Smooth muscle cell (in vitro differentiated cells): ENCODE results near the gene FRRS1L. TPM values are rescaled to one million over a fixed set of nuclear protein-coding genes. Genes with fewer than 3 reads are reported as not detected.

Experiments
- DNase-seq: peaks from one replicate; lab custom pipeline; 2025; ENCODE audit not compliant: unreplicated experiment; lab: John Stamatoyannopoulos, UW
- H2AFZ ChIP-seq: fragments of 200-600 bp; sonication (generic); 2 replicates; pipeline ENCODE4 v1.6.0; 2016; ENCODE audit warnings: antibody characterized with exemption, low read depth, mild to moderate bottlenecking
- H3F3A ChIP-seq: fragments of 200-600 bp; sonication (generic); 2 replicates; pipeline ENCODE4 v1.6.0; 2017; ENCODE audit warnings: antibody characterized with exemption, low read depth
- H3K27ac ChIP-seq: fragments of 200-600 bp; sonication (generic); 2 replicates; pipeline ENCODE4 v1.5.1; 2016; ENCODE audit warnings: low read depth, mild to moderate bottlenecking
- H3K27me3 ChIP-seq: fragments of 200-600 bp; sonication (generic); 2 replicates; pipeline ENCODE4 v1.6.1; 2016; ENCODE audit warnings: low read depth, mild to moderate bottlenecking
- H3K36me3 ChIP-seq: fragments of 200-600 bp; sonication (generic); 2 replicates; pipeline ENCODE4 v1.5.1; 2016; ENCODE audit warnings: low read depth
- H3K4me1 ChIP-seq: fragments of 200-600 bp; sonication (generic); 2 replicates; pipeline ENCODE4 v1.5.1; 2016; ENCODE audit warnings: low read depth
- H3K4me2 ChIP-seq: fragments of 200-600 bp; sonication (generic); 2 replicates; pipeline ENCODE4 v1.6.0; 2016; ENCODE audit warnings: mild to moderate bottlenecking
- H3K4me3 ChIP-seq: fragments of 200-600 bp; sonication (generic); 2 replicates; pipeline ENCODE4 v1.5.1; 2016; ENCODE audit warnings: mild to moderate bottlenecking
- H3K79me2 ChIP-seq: fragments of 200-600 bp; sonication (generic); 2 replicates; pipeline ENCODE4 v1.6.0; 2016; ENCODE audit warnings: low read depth, mild to moderate bottlenecking
- H3K9ac ChIP-seq: fragments of 200-600 bp; sonication (generic); 2 replicates; pipeline ENCODE4 v1.6.0; 2016; ENCODE audit warnings: low read depth
- H3K9me3 ChIP-seq: fragments of 200-600 bp; sonication (generic); replicated peaks from 2 replicates; pipeline ENCODE4 v1.5.1; 2016; ENCODE audit warnings: low read depth
- H4K20me1 ChIP-seq: fragments of 200-600 bp; sonication (generic); 2 replicates; pipeline ENCODE4 v1.6.0; 2016; ENCODE audit warnings: low read depth
- WGBS: methylation state at CpG from one replicate; pipeline ENCODE4 v1.1.7; 2016; ENCODE audit warnings: low lambda C conversion rate; 5-methylcytosine and 5-hydroxymethylcytosine counted together
- polyA plus RNA-seq: library from polyadenylated mRNA; unstranded; fragments of >200 nt; fragmentation: Nextera tagmentation; extraction: Ambion mirVana; gene quantifications from 2 replicates; pipeline ENCODE4 v1.2.1, GENCODE V29; 2016
- total RNA-seq: library from RNA; depleted of rRNA; stranded (reverse); fragments of >200 nt; gene quantifications from 2 replicates; pipeline ENCODE4 v1.2.3, GENCODE V29; 2014
- TF ChIP-seq, protein P1 (sequence below): fragments of 200-600 bp; sonication (generic); IDR thresholded peaks from 2 replicates; pipeline ENCODE4 v1.5.1; 2017; ENCODE audit warnings: borderline replicate concordance, mild to moderate bottlenecking, antibody characterized with exemption; ENCODE audit not compliant: insufficient read depth, poor library complexity, severe bottlenecking

The FRRS1L gene
- total and polyA plus RNA-seq, 2 experiments from 2014 or later: 0.36 TPM; not detected in 1

DNA sequence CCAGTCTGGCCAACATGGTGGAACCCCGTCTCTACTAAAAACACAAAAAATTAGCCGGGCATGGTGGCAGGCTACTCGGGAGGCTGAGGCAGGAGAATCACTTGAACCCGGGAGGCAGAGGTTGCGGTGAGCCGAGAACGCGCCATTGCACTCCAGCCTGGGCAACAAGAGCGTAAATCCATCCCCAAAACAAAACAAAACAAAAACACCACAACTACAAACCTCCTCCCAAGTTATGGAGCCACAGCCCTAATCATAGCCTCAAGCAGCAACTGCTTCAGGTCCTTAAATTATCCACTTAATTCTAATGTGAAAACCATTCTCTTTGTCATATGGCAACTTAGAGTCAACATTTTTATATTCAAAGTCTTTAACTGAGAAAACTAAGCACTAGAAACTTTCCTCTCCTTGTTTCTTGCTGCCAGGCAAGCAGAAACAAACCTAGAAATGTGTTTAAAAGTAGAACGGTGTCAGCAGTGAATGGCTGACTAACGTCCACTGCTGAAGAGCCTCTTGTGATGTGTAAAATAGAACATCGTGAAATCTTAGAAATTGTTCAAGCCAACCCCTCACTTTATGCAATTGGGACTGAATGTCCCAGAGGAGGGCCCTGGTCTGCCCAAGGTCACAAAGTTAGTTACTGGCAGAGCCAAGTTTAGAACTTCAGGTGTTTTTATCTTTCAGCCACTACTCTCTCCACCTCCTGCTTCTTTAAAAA, 53.0 kb downstream of the FRRS1L start:
- TF ChIP-seq, protein P1, sequence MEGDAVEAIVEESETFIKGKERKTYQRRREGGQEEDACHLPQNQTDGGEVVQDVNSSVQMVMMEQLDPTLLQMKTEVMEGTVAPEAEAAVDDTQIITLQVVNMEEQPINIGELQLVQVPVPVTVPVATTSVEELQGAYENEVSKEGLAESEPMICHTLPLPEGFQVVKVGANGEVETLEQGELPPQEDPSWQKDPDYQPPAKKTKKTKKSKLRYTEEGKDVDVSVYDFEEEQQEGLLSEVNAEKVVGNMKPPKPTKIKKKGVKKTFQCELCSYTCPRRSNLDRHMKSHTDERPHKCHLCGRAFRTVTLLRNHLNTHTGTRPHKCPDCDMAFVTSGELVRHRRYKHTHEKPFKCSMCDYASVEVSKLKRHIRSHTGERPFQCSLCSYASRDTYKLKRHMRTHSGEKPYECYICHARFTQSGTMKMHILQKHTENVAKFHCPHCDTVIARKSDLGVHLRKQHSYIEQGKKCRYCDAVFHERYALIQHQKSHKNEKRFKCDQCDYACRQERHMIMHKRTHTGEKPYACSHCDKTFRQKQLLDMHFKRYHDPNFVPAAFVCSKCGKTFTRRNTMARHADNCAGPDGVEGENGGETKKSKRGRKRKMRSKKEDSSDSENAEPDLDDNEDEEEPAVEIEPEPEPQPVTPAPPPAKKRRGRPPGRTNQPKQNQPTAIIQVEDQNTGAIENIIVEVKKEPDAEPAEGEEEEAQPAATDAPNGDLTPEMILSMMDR: no peak
- H3K4me3 ChIP-seq: no peak overlapping the region
- H3F3A ChIP-seq: peaks cover 8% of the 10 kb centered on the region
- H3K4me2 ChIP-seq: no peak overlapping the region
- no peak overlapping the region for H2AFZ ChIP-seq
- no peaks in the 10 kb centered on the region for H3K27me3 ChIP-seq
- peaks cover 92% of the 10 kb centered on the region for H3K79me2 ChIP-seq
- no peak overlapping the region for H3K27ac ChIP-seq
- no peaks in the 10 kb centered on the region for H3K9me3 ChIP-seq
- H4K20me1 ChIP-seq: peaks cover 97% of the 10 kb centered on the region
- H3K36me3 ChIP-seq: no peaks in the 10 kb centered on the region
- 94% methylated on average over 12 of the region's 12 CpGs for WGBS
- no peak overlapping the region for H3K9ac ChIP-seq
- no peak for DNase-seq
- peaks cover 35% of the 10 kb centered on the region for H3K4me1 ChIP-seq

DNA sequence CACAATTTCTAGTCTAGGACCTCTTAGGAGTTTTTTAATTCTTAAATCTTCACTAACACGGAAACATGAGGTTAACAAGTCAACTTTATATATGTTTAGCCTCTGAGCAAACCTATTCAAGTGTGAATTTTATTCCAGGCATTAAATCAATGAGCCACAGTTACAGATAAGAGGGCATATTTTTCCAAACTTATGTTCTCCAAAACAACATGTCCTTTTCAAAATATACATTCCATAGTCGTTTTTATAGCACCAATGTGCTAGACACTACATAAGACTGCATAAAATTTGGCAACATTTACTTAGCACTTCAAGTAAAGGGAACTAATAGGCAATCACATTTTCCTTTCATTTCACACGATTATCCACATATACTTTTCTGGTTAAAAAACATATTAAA, 53.8 kb downstream of the FRRS1L start:
- H3K4me3 ChIP-seq: no peak overlapping the region
- TF ChIP-seq, protein P1: no peak
- H3K27me3 ChIP-seq: no peaks in the 10 kb centered on the region
- peaks cover 92% of the 10 kb centered on the region for H3K79me2 ChIP-seq
- H3K9ac ChIP-seq: no peak overlapping the region
- no peak overlapping the region for H3K27ac ChIP-seq
- no peak overlapping the region for H2AFZ ChIP-seq
- H4K20me1 ChIP-seq: peaks cover 95% of the 10 kb centered on the region
- H3K4me2 ChIP-seq: no peak overlapping the region
- peaks cover 38% of the 10 kb centered on the region for H3K4me1 ChIP-seq
- DNase-seq: no peak
- peaks cover 5% of the 10 kb centered on the region for H3F3A ChIP-seq
- no peaks in the 10 kb centered on the region for H3K36me3 ChIP-seq
- no peaks in the 10 kb centered on the region for H3K9me3 ChIP-seq
- WGBS: 79% methylated on average over 3 of the region's 3 CpGs

DNA sequence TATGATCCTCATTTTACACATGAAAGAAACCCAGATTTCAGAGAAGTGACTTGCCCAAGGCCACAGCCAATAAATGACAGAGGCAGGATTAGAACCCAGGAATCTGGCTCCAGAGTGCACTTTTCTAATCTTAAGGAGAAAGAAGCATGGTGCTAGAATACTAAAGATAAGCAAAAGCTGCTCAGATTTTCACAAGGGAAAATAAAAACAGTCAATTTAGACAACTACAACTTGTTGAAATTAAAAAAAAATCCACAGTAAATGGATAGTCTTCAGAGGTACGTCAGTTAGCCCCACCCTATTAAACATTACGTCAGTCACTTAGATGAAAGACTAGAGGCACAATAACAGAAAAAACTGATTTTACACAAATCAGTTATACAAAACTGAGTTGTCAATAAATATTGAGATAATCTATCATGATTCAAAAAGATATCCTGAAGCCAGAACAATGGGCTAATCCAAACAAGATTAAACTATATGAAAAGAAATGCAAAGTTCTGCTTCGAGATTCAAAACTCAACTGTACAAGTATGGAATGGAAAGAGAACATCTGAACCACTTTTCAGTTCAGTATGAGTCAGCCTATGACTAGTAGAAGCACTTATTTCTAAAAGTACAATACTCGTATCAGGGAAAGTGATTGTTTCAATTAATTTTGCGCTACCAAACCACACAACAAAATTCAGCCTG, 56.6 kb downstream of the FRRS1L start:
- H3K4me1 ChIP-seq: peaks cover 35% of the 10 kb centered on the region
- H2AFZ ChIP-seq: no peak overlapping the region

More for the DNA sequence above, 56.6 kb downstream of the FRRS1L start:
- Histone ChIP-seq H3F3A (peaks cover 11% of the 10 kb centered on the region), H3K4me2 (peak overlapping the region; percentile 66), H3K27me3 (no peaks in the 10 kb centered on the region), H3K36me3 (no peaks in the 10 kb centered on the region), H4K20me1 (peaks cover 87% of the 10 kb centered on the region), H3K9me3 (no peaks in the 10 kb centered on the region), H3K4me3 (no peak overlapping the region), H3K9ac (peak overlapping the region; percentile 3), H3K27ac (peak overlapping the region; percentile 86), H3K79me2 (peaks cover 80% of the 10 kb centered on the region)
- TF ChIP-seq, protein P1: no peak
- no peak for DNase-seq
- 32% methylated on average over 5 of the region's 5 CpGs for WGBS
